ENCODE measurements around the gene MPPE1.
"Not testable (repeated sequence)": the region's sequence is repeated elsewhere in the genome, so short reads cannot be mapped to it uniquely, and the experiment has no call there.

MPPE1 gene

DNA sequence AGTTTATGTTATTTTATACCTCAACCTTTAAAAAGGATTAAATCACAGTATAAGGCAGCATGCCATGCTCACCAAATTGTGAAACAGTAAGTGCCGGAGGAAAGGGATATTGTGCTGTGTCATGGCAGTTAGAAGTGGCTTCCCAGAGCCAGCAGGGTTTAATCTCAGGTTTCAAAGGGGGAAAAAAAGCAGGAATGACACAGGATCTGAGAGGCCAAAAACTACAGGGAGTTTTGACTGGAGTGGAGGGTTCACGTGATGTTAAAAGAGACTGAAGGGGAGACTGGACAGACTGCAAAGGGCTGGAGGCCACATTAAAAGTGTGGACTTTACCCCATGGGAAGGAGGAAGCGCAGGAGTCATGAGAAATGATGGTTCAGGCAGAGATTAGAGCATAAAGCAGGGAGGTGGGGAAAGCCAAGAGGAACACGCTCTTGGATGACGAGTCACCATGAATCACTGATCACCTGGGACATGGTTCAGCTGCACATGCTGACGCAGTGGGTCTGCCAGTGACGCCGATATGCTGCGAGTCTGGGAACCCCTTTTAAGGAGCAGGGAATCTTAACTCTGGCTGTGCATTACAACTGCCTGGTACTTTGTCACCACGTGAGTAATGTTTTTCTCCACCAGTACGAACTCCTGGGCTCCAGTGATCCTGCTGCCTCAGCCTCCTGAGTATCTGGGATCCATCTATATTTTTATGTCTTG, 50.8 kb downstream of the MPPE1 start:
- peak; percentile 99 for DNase-seq (ENCODE audit: low read depth)

DNA sequence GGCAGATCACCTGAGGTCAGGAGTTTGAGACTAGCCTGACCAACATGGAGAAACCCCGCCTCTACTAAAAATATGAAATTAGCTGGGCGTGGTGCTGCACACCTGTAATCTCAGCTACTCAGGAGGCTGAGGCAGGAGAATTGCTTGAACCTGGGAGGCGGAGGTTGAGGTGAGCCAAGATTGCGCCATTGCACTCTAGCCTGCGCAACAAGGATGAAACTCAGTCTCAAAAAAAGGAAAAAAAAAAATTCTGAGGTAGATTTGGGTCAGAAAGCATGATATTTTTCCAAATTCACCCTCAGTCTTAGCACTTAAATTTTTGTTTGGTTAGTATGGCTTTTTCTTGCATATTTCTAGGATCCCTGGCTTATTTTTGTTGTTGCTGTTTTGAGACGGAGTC, 53.6 kb downstream of the MPPE1 start:
- DNase-seq (ENCODE audit: low read depth) = not testable (repeated sequence)

DNA sequence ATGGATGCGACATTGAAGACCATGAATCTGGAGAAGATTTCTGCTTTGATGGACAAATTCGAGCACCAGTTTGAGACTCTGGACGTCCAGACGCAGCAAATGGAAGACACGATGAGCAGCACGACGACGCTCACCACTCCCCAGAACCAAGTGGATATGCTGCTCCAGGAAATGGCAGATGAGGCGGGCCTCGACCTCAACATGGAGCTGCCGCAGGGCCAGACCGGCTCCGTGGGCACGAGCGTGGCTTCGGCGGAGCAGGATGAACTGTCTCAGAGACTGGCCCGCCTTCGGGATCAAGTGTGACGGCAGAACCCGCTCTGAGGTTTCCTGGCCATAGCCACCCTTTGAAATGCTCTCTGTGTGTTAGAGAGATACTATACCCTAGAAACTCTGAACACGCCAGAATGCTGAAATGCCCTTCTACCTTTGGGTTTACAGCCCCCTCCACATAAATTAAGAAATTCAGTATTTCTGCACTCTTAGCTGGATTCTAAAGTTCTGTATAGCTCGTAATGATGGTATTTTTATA, 56.2 kb downstream of the MPPE1 start:
- DNase-seq (ENCODE audit: low read depth) = peak; percentile 46

DNA sequence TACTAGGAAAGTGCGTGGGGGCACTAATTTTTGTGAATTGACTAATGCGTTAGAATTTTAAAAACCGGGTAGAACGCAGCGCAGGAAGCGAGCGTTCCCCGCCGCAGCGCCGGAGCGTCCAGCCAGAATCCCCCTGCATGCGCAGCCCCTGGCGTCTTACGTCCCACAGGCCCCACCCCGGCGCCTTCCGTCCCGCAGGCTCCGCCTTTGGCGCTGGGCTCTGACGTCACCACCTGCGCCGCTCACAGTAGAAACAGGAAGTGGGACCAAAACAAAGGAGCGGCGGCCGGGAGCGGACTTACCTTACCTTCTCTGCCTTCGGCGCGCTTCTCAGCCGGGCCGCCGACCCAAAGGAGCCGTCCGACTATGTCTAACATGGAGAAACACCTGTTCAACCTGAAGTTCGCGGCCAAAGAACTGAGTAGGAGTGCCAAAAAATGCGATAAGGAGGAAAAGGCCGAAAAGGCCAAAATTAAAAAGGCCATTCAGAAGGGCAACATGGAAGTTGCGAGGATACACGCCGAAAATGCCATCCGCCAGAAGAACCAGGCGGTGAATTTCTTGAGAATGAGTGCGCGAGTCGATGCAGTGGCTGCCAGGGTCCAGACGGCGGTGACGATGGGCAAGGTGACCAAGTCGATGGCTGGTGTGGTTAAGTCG, 56.8 kb downstream of the MPPE1 start, which contains the start of gene CHMP1B:
CHMP1B (plus strand) TSS at position 268 of the 660 bp plus-strand sequence; CDS start at position 367, 99 bp downstream.
- peak; percentile 99 for DNase-seq (ENCODE audit: low read depth)

DNA sequence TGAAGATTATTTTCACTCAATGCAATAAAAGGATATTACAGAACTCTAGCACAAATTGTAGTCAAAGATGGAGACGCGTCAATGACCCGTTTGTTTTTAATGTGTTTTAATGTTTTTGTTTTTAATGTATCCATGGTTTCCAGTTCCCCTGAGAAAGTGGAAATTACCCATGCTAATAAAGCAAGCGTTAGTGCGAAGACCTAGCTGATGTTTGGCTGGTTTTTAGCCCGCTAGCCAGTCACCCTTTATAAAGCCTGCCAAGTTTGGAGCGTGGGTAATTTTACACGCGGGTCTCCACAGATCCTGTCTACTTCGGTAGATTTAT, 57.3 kb downstream of the MPPE1 start:
- DNase-seq (ENCODE audit: low read depth) = peak; percentile 77

DNA sequence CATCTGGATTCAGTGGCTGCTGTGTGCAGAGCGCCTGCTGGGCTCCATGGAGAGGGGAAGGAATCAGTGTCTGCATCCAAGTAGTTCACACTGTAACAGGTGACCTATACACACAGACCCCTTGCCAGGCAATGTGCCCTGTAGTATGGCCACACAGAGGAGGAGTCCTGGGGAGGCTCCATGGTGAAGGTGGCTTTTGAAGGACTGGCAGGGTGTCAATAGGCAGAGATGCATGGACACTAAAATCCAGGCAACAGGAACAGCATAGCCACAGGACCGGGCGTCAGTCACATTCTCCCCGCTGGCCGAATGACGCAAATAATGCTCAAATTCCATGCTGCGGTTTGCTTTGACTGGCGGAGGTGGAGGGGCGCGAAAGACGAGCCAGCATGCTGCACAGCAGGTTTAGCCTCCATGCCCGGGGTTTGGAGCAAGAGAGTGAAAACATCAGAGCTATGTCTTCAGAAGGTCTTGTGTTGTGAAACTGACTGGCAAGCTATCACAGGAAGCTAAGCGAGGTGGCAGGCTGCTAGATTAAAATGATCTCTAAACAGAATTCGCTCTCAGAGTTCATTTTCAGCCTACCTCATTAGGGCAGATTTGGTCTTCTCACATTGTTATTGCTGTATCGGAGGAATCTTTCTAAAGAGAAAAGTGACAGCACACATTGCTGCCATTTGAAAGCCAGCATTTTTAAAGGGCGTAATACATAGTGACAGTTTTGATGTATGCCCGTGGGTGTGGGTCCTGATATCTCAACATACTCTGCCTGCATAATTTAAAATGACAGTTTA, 58.1 kb downstream of the MPPE1 start:
- peak; percentile 94 for DNase-seq (ENCODE audit: low read depth)

DNA sequence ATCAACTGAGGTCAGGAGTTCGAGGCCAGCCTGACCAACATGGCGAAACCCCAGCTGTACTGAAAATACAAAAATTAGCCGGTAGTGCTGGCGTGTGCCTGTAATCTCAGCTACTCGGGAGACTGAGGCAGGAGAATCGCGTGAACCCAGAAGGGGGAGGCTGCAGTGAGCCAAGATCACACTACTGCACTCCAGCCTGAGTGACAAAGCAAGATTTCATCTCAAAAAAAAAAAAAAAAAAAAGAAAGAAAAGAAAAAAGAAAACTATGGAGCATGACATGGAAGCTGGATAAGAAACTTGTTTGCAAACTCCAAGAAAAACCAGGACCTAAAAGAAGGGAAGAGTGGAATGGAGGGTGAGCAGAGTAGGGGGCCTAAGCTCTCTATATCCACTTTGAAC, 58.8 kb downstream of the MPPE1 start:
- no peak for DNase-seq (ENCODE audit: low read depth)

DNA sequence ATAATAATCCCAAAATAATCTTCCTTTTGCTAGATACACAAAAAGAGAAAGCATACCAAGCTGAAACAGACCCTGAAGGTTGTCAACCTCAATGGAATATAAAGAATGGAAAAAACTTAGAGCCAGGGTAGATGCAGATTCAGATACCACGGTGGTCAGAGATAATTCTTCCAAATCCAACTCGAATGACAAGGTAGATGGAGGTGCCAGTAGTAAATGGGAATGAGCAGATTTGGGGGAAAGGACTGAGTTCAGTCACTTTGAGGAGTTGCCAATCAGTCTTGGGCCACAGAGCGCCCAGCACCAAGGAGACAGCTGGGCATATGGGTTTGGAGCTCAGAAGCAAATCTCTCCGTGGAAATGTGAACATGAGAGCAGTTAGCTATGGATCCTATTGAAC, 60.3 kb downstream of the MPPE1 start:
- DNase-seq (ENCODE audit: low read depth) = no peak

DNA sequence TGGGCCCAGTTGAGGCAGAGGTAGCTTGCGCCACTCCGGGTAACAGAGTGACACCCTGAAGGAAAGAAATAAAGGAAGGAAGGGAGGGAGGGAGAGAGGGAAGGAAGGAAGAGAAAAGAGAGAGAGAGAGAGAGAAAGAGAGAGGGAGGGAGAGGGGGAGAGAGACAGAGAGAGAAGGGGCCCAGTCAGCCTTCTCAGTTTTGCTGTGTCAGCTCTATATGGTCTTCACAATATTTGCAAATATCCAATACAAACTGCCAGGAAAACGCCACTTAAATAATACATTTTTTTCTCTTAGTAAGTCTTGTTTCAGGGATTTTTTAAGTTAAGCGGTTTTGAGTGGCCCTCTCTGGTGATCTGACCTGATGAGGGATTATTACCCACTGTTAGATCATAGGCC, 62.5 kb downstream of the MPPE1 start:
- no peak for DNase-seq (ENCODE audit: low read depth)

DNA sequence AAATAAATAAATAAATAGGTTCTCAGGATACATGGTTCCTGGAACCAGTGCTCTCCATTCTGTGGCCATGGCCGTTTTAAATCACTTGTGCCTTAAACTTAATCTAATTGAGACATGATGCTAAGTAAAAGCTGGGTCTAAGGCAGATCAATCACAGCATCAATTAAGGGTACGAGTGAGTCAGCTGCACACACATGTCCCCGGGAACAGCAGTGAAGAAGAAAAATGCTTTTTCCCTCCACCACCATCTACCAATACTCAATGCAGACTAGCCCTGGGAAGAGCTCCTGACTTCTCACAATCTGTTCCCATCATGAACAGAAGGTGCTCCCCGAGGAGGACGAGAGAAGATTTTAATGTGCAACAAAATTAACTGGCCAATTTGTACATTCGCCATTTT, 63.7 kb downstream of the MPPE1 start:
- no peak for DNase-seq (ENCODE audit: low read depth)

DNA sequence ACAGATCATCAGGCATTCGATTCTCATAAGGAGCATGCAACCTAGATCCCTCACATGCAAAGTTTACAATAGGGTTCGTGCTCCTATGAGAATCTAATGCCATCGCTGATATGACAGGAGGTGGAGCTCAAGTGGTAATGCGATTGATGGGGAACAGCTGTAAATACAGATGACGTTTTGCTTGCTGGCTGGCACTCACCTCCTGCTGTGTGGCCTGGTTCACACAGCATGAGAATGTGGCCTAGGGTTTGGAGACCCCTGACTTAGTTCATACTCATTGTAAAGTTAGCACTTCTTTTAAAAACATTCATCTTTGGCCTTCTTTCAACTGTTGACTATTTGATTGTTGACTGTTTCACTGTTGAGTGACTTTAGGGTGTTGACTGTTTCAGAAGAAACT, 65.6 kb downstream of the MPPE1 start:
- DNase-seq (ENCODE audit: low read depth) = no peak

DNA sequence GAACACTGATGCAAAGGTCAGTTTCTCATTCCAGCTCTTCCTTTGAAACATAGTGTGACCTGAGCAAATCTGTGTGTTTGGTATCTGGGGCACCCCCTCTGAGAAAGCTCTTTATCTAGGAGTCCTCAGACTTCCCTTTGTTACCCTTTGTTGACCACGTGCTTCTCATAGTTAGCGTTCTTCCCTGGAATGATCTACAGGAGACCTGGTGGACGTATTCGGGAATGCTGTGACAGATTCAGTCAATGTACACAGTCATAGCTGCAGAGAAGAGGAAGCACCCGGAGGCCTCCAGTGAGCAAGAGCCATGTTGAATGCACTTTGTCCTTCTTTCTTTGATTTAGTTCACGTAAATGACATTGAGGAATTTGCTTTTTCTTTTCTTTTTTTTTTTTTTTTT, 67.6 kb downstream of the MPPE1 start:
- no peak for DNase-seq (ENCODE audit: low read depth)

DNA sequence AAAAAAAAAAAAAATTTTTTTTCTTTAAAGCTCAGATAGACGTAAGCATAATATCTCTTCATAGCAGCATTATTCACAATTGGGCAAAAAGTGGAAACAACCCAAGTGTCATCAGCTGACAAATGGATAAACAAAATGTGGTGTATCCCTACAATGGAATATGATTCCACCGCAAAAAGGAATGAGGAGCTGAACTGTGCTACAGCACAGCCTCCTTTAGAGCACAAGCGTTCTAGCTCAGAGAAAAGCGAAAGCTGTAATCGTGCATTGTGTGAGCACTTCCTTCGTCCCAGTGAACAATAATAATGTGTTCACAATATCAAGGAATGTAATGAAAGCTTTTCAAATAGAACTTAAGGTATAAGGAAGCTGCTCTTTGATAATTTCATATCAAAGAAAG, 68.6 kb downstream of the MPPE1 start:
- no peak for DNase-seq (ENCODE audit: low read depth)

DNA sequence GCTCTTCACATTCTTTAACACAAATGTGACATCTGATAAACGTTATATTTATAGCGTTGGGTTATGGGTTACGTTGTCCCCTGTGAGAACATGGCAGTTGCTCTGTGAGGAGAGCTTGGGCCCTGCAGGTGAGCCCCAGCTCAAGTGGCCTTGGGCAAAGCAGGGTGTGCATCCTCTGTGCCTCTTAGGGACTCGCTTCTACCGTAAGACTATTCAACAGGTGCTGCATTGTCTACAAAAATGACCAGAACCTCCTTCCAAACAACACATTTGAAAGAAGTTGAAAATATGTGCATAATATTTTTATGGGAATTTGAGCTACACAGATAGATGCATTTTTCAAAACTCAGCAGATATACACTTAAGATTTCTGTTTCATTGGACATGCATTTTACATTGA, 73.3 kb downstream of the MPPE1 start:
- DNase-seq (ENCODE audit: low read depth) = no peak
